Gastroesophageal sphincter (tissue), 4 donors: ENCODE results near the gene NAA25. TPM values are rescaled to one million over a fixed set of nuclear protein-coding genes. Genes with fewer than 3 reads are reported as not detected.

Source experiments
- ATAC-seq: fragments of 150-250 bp; one replicate; pipeline ENCODE4 v1.9.1; 2016; ENCODE audit warnings: mild to moderate bottlenecking, moderate library complexity
- H3K27ac ChIP-seq, 4 donors: fragments of 200-600 bp; sonication (generic) in 3 of 4; 1 replicate in 3 of 4; 2 replicates in 1 of 4; pipeline ENCODE4 v1.5.1; 2016 to 2019
- H3K27me3 ChIP-seq: fragments of 200-600 bp; sonication (generic); one replicate; pipeline ENCODE4 v1.5.1; 2019
- H3K36me3 ChIP-seq, 2 donors: fragments of 200-600 bp; sonication (generic); one replicate each; pipeline ENCODE4 v1.5.1; 2019; ENCODE audit warnings: control low read depth in 1 of 2
- H3K4me1 ChIP-seq, 3 donors: fragments of 200-600 bp; sonication (generic); 1 replicate in 2 of 3; 2 replicates in 1 of 3; pipeline ENCODE4 v1.5.1; 2016 to 2019; ENCODE audit warnings: control low read depth in 2 of 3
- H3K4me3 ChIP-seq, 2 donors: fragments of 200-600 bp; sonication (generic); one replicate each; pipeline ENCODE4 v1.5.1; 2019; ENCODE audit warnings: mild to moderate bottlenecking in 1 of 2, moderate library complexity in 1 of 2
- H3K9me3 ChIP-seq, 3 donors: fragments of 200-600 bp; sonication (generic); one replicate each; pipeline ENCODE4 v1.5.1; 2017 to 2019; ENCODE audit warnings: control low read depth in 2 of 3
- EP300 ChIP-seq: sonication (generic); formaldehyde crosslinking; IDR thresholded peaks from one replicate; pipeline ENCODE4 v1.6.1; 2017; ENCODE audit warnings: antibody characterized with exemption, mild to moderate bottlenecking
- POLR2A ChIP-seq, 2 donors: fragments of 450-650 bp; IDR thresholded peaks; one replicate each; pipeline ENCODE4 v1.6.1; 2017; ENCODE audit warnings: antibody characterized with exemption in 2 of 2, mild to moderate bottlenecking in 2 of 2, moderate library complexity in 1 of 2
- POLR2AphosphoS5 ChIP-seq: sonication (generic); formaldehyde crosslinking; IDR thresholded peaks from one replicate; pipeline ENCODE4 v1.6.1; 2017; ENCODE audit warnings: antibody characterized with exemption
- WGBS, 2 donors: methylation state at CpG; one replicate each; pipeline ENCODE4 v1.1.5; 2018; ENCODE audit warnings: low coverage in 1 of 2; 5-methylcytosine and 5-hydroxymethylcytosine counted together
- total RNA-seq, 4 donors: library from RNA; depleted of rRNA; stranded (reverse); fragments of >200 nt; gene quantifications; one replicate each; pipeline ENCODE4 v1.1.0, GENCODE V29; 2016
- TF ChIP-seq, protein P1 (sequence below), 4 experiments: fragments of 200-600 bp in 2 of 4; fragments of 450-650 bp in 2 of 4; sonication (generic) in 1 of 4; IDR thresholded peaks; one replicate each; pipeline ENCODE4 v1.5.1; 2017 to 2019; ENCODE audit warnings: antibody characterized with exemption in 4 of 4, mild to moderate bottlenecking in 2 of 4, moderate library complexity in 2 of 4

The NAA25 gene
- total RNA-seq, 4 donors from 2014 or later: 11.1 to 22.6 (median 17.3) TPM

DNA sequence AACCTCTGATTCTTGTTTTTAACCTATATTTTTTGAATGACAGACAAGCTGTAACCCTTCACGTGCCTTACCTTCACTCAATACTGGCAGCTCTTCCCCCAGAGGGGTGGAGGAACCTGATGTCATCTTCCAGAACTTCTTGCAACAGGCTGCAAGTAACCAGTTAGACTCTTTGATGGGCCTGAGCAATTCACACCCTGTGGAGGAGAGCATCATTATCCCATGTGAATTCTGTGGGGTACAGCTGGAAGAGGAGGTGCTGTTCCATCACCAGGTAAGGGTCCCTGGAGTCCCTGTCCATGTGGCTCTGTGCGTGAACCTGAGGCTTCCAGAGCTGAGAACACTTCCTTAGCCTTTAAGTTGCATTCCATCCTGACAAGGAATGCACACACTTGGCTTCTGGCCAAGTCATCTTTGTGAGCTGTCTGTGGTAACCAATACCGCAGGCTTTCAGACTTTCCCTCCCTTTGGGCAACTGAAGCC, 39.5 kb upstream of the NAA25 start:
- ATAC-seq: no peak
- H3K27me3 ChIP-seq: no peaks in the 10 kb centered on the region
- no peak overlapping the region for H3K4me3 ChIP-seq
- peaks cover 0 to 99% of the 10 kb centered on the region in 2 donors for H3K36me3 ChIP-seq
- no peak for TF ChIP-seq POLR2A (IDR thresholded peaks at IDR 0.05)
- no peak for TF ChIP-seq EP300
- TF ChIP-seq POLR2AphosphoS5: no peak
- TF ChIP-seq, protein P1, sequence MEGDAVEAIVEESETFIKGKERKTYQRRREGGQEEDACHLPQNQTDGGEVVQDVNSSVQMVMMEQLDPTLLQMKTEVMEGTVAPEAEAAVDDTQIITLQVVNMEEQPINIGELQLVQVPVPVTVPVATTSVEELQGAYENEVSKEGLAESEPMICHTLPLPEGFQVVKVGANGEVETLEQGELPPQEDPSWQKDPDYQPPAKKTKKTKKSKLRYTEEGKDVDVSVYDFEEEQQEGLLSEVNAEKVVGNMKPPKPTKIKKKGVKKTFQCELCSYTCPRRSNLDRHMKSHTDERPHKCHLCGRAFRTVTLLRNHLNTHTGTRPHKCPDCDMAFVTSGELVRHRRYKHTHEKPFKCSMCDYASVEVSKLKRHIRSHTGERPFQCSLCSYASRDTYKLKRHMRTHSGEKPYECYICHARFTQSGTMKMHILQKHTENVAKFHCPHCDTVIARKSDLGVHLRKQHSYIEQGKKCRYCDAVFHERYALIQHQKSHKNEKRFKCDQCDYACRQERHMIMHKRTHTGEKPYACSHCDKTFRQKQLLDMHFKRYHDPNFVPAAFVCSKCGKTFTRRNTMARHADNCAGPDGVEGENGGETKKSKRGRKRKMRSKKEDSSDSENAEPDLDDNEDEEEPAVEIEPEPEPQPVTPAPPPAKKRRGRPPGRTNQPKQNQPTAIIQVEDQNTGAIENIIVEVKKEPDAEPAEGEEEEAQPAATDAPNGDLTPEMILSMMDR (IDR thresholded peaks at IDR 0.05): no peak
- 20 to 71% methylated on average over 1 to 2 of the region's 3 CpGs for WGBS, 2 donors
- no peak overlapping the region for H3K27ac ChIP-seq
- no peaks in the 10 kb centered on the region for H3K4me1 ChIP-seq
- no peaks in the 10 kb centered on the region for H3K9me3 ChIP-seq

DNA sequence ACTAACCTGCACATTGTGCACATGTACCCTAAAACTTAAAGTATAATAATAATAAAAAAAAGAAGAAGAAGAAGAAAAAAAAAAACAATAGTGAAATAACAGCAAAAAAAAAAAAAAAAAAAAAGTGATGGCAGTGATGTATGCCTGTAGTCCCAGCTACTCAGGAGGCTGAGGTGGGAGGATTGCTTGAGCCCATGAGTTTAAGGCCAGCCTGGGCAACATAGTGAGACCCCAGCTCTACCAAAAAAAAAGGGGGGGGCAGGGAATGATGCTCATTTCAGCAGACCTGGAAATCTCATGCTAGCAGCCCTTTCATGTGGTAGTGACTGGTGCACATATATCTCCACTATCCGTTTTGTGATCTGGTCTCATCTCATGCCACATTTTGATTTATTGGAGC, 37.5 kb upstream of the NAA25 start:
- peaks cover 0 to 99% of the 10 kb centered on the region in 2 donors for H3K36me3 ChIP-seq
- no peaks in the 10 kb centered on the region for H3K27me3 ChIP-seq
- no peak for ATAC-seq
- TF ChIP-seq, protein P1 (IDR thresholded peaks at IDR 0.05): no peak
- TF ChIP-seq POLR2A (IDR thresholded peaks at IDR 0.05) (no peak), EP300 (no peak), POLR2AphosphoS5 (no peak)
- no peak overlapping the region for H3K4me3 ChIP-seq
- 75% methylated on average over 1 of the region's 1 CpG; no CpG with 5 or more reads in 1 of the 2 donors for WGBS, 2 donors
- no peaks in the 10 kb centered on the region for H3K4me1 ChIP-seq
- no peak overlapping the region for H3K27ac ChIP-seq
- no peaks in the 10 kb centered on the region for H3K9me3 ChIP-seq

DNA sequence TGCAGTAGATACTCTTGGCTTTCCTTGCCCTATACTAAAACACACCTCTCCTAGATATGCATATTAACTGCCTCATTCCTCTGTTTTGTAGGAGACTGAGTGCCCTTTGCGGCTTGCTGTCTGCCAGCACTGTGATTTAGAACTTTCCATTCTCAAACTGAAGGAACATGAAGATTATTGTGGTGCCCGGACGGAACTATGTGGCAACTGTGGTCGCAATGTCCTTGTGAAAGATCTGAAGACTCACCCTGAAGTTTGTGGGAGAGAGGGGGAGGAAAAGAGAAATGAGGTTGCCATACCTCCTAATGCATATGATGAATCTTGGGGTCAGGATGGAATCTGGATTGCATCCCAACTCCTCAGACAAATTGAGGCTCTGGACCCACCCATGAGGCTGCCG, 32.1 kb upstream of the NAA25 start:
- Histone ChIP-seq H3K4me1 (no peaks in the 10 kb centered on the region), H3K36me3 (peaks cover 0 to 100% of the 10 kb centered on the region in 2 donors), H3K27me3 (no peaks in the 10 kb centered on the region), H3K9me3 (no peaks in the 10 kb centered on the region), H3K4me3 (no peak overlapping the region), H3K27ac (no peak overlapping the region)
- TF ChIP-seq POLR2A (IDR thresholded peaks at IDR 0.05) (no peak), POLR2AphosphoS5 (no peak)
- ATAC-seq: no peak
- WGBS, 2 donors: 86 to 92% methylated on average over 1 to 4 of the region's 5 CpGs

DNA sequence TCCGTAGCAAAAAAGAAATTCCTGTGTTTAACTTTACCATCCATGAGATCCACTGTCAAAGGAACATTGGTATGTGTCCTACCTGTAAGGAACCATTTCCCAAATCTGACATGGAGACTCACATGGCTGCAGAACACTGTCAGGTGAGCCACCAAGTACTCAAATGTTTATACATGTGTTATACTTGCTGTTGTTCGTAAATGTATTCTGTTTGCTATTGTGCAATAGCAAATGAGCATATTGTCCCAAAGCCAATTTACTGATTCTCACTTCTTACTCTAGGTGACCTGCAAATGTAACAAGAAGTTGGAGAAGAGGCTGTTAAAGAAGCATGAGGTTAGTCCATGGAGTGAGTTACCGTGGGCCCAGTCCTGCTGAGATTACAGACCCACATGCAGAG, 26.1 kb upstream of the NAA25 start:
- H3K4me3 ChIP-seq: no peak overlapping the region
- WGBS, 2 donors: 89 to 96% methylated on average over 2 to 3 of the region's 3 CpGs

DNA sequence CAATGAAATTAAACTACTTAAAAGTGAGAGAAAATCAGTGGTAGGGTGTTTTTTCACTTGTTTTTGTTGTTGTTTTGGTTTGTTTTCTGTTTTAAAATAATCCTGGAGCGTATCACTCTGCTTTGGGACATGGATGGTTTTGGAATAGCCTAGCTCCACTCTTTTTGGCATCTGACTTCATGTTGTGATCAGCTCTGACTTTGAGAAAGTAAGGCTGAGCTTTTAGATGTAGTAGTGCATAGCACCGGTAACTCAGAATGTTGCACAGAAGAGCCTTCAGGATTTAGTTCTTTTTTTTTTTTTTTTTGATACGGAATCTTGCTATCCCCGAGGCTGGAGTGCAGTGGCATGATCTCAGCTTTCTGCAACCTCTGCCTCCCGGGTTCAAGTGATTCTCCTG, 24.8 kb upstream of the NAA25 start:
- no peaks in the 10 kb centered on the region for H3K27me3 ChIP-seq
- no peak for ATAC-seq
- H3K4me1 ChIP-seq: peaks cover 0 to 40% (median 16%) of the 10 kb centered on the region in 3 donors
- H3K36me3 ChIP-seq: peaks cover 2 to 52% of the 10 kb centered on the region in 2 donors
- 79 to 94% methylated on average over 2 to 3 of the region's 5 CpGs for WGBS, 2 donors
- TF ChIP-seq EP300: no peak
- TF ChIP-seq, protein P1 (IDR thresholded peaks at IDR 0.05): no peak
- TF ChIP-seq POLR2AphosphoS5: no peak
- TF ChIP-seq POLR2A (IDR thresholded peaks at IDR 0.05): no peak
- no peak overlapping the region for H3K4me3 ChIP-seq
- no peaks in the 10 kb centered on the region for H3K9me3 ChIP-seq
- no peak overlapping the region for H3K27ac ChIP-seq

More for the DNA sequence above, 26.1 kb upstream of the NAA25 start:
- H3K27me3 ChIP-seq: no peaks in the 10 kb centered on the region
- H3K4me1 ChIP-seq: peaks cover 0 to 27% (median 14%) of the 10 kb centered on the region in 3 donors
- H3K27ac ChIP-seq: no peak overlapping the region
- no peaks in the 10 kb centered on the region for H3K9me3 ChIP-seq
- peaks cover 2 to 65% of the 10 kb centered on the region in 2 donors for H3K36me3 ChIP-seq
- no peak for TF ChIP-seq POLR2A (IDR thresholded peaks at IDR 0.05)
- TF ChIP-seq, protein P1 (IDR thresholded peaks at IDR 0.05): no peak
- TF ChIP-seq EP300: no peak
- no peak for TF ChIP-seq POLR2AphosphoS5
- ATAC-seq: no peak
